Lung (tissue), 12 donors: ENCODE results near the gene CRABP2. TPM values are rescaled to one million over a fixed set of nuclear protein-coding genes. Genes with fewer than 3 reads are reported as not detected.

Source experiments
- ATAC-seq: fragments of 200-7000 bp; cut with Tn5 transposase; one replicate; pipeline ENCODE4 v1.9.1; 2020; ENCODE audit warnings: moderate number of reproducible peaks; ENCODE audit not compliant: insufficient read depth, low FRiP score
- DNase-seq, 3 donors: peaks; one replicate each; pipeline ENCODE4 v3.0.0-alpha.2; 2013 to 2017
- H3K27ac ChIP-seq, 2 donors: one replicate each; pipeline ENCODE4 v1.5.1; 2013; ENCODE audit warnings: mild to moderate bottlenecking in 2 of 2, moderate library complexity in 2 of 2, control low read depth in 1 of 2, inconsistent platforms in 1 of 2, low read depth in 1 of 2, low read length in 1 of 2
- H3K27me3 ChIP-seq, 3 donors: one replicate each; pipeline ENCODE4 v1.5.1; 2013; ENCODE audit warnings: low read length in 2 of 3; ENCODE audit not compliant: control insufficient read depth in 3 of 3, insufficient read depth in 3 of 3
- H3K36me3 ChIP-seq, 4 donors: one replicate each; pipeline ENCODE4 v1.5.1; 2013; ENCODE audit warnings: low read length in 4 of 4, mild to moderate bottlenecking in 1 of 4, moderate library complexity in 1 of 4; ENCODE audit not compliant: control insufficient read depth in 4 of 4, insufficient read depth in 4 of 4
- H3K4me1 ChIP-seq, 5 donors: one replicate each; pipeline ENCODE4 v1.5.1; 2013; ENCODE audit warnings: low read length in 5 of 5, mild to moderate bottlenecking in 2 of 5, moderate library complexity in 1 of 5; ENCODE audit not compliant: control insufficient read depth in 5 of 5, insufficient read depth in 5 of 5
- H3K4me3 ChIP-seq: one replicate; pipeline ENCODE4 v1.5.1; 2013; ENCODE audit warnings: mild to moderate bottlenecking, control low read depth, moderate library complexity
- H3K9ac ChIP-seq, 2 donors: one replicate each; pipeline ENCODE4 v1.5.1; 2013; ENCODE audit warnings: low read length in 2 of 2, control low read depth in 1 of 2; ENCODE audit not compliant: insufficient read depth in 1 of 2
- H3K9me3 ChIP-seq, 4 donors: one replicate each; pipeline ENCODE4 v1.5.1; 2013; ENCODE audit warnings: low read length in 3 of 4, mild to moderate bottlenecking in 1 of 4, moderate library complexity in 1 of 4; ENCODE audit not compliant: control insufficient read depth in 4 of 4, insufficient read depth in 3 of 4
- CTCF ChIP-seq: IDR thresholded peaks from 2 replicates; pipeline ENCODE4 v1.5.1; 2012; ENCODE audit warnings: mild to moderate bottlenecking; ENCODE audit errors: control extremely low read depth, extremely low read depth
- whole genome bisulfite sequencing, 2 donors: extraction: QIAGEN DNeasy Blood & Tissue Kit; methylation state at CpG; one replicate each; pipeline ENCODE4 v1.1.7; 2013; 5-methylcytosine and 5-hydroxymethylcytosine counted together
- polyA plus RNA-seq, 2 donors: library from polyadenylated mRNA; stranded (reverse); fragments of 200-250 nt; gene quantifications; one replicate each; pipeline ENCODE4 v1.2.1, GENCODE V29; 2013
- total RNA-seq, 2 donors: library from RNA; depleted of rRNA in 1 of 2; stranded (reverse); fragments of >200 nt in 1 of 2; gene quantifications; one replicate each; pipeline ENCODE4 v1.2.1, GENCODE V29; 2014 to 2021
- donor health status: control.
- donor health status: control.
- donor health status: Bipolar disorder and iron deficiency.
- donor health status: healthy.
- donor health status: DM: yes; HTN: yes; CAD: no.

The CRABP2 gene
- total and polyA plus RNA-seq, 4 donors, result 1.3 to 13.6 (median 4.9) TPM

- no peak for DNase-seq
- Histone ChIP-seq H3K27ac (peak overlapping the region; percentile 71 to 89), H3K27me3 (no peaks in the 10 kb centered on the region), H3K9ac (no peak overlapping the region), H3K9me3 (no peaks in the 10 kb centered on the region), H3K4me3 (no peak overlapping the region), H3K36me3 (peaks cover 4 to 36% (median 18%) of the 10 kb centered on the region in 4 donors), H3K4me1 (peaks cover 0 to 20% (median 2%) of the 10 kb centered on the region in 5 donors)
- no peak for TF ChIP-seq CTCF
- 34 to 40% methylated on average over 8 of the region's 8 CpGs for WGBS, 2 donors
- ATAC-seq, result no peak
Observed at GRCh38 chr1:156741481-156741983, 36.1 kb upstream of the CRABP2 start.

GRCh38 chr1:156740741-156741480 is 35.5 kb upstream of the CRABP2 start, which contains the start of gene MRPL24:
MRPL24 (minus strand) TSS chr1:156741088; CDS start chr1:156738704, 2,384 bp downstream.
- DNase-seq (peak; percentile 99 to 100 (median 100)), ATAC-seq (peak; percentile 93)
- peak within 1 kb of the TSS; percentile 71 to 89 for H3K27ac ChIP-seq
- 1% methylated on average over 38 of the region's 38 CpGs for WGBS, 2 donors
- TF ChIP-seq CTCF, result no peak
- peaks cover 0 to 15% (median 0%) of the 10 kb centered on the region in 5 donors for H3K4me1 ChIP-seq
- H3K36me3 ChIP-seq, result peaks cover 4 to 37% (median 18%) of the 10 kb centered on the region in 4 donors
- H3K27me3 ChIP-seq, result no peaks in the 10 kb centered on the region
- peak within 1 kb of the TSS; percentile 61 for H3K4me3 ChIP-seq
- no peaks in the 10 kb centered on the region for H3K9me3 ChIP-seq
- peak within 1 kb of the TSS in 1 of 2 donors; percentile 36 for H3K9ac ChIP-seq

GRCh38 chr1:156740237-156740740 is 34.9 kb upstream of the CRABP2 start:
- TF ChIP-seq CTCF, result no peak

More at GRCh38 chr1:156740237-156740740, 34.9 kb upstream of the CRABP2 start:
- 22 to 23% methylated on average over 7 of the region's 7 CpGs for WGBS, 2 donors
- peak overlapping the region; percentile 61 for H3K4me3 ChIP-seq
- peaks cover 0 to 15% (median 0%) of the 10 kb centered on the region in 5 donors for H3K4me1 ChIP-seq
- H3K36me3 ChIP-seq, result peaks cover 4 to 38% (median 15%) of the 10 kb centered on the region in 4 donors
- H3K9me3 ChIP-seq, result no peaks in the 10 kb centered on the region
- peak overlapping the region in 1 of 2 donors; percentile 36 for H3K9ac ChIP-seq
- no peaks in the 10 kb centered on the region for H3K27me3 ChIP-seq
- DNase-seq, result peak in 1 of 3 donors; percentile 24
- ATAC-seq, result peak; percentile 0
- peak overlapping the region; percentile 22 to 40 for H3K27ac ChIP-seq
